Neural progenitor cell (in vitro differentiated cells): ENCODE measurements around the gene SPP1. TPM values are rescaled to one million over a fixed set of nuclear protein-coding genes. Genes with fewer than 3 reads are reported as not detected.

Experiments used
- DNase-seq: peaks from one replicate; pipeline ENCODE4 v3.0.0-alpha.2; 2016; ENCODE audit warnings: low spot score
- H2AFZ ChIP-seq: fragments of 200-600 bp; sonication (generic); replicated peaks from 2 replicates; pipeline ENCODE4 v1.6.1; 2016; ENCODE audit warnings: antibody characterized with exemption
- H3F3A ChIP-seq: fragments of 200-600 bp; sonication (generic); 2 replicates; pipeline ENCODE4 v1.6.1; 2016; ENCODE audit warnings: antibody characterized with exemption, low read depth
- H3K27ac ChIP-seq: fragments of 200-600 bp; sonication (generic); 2 replicates; pipeline ENCODE4 v1.5.1; 2016; ENCODE audit warnings: mild to moderate bottlenecking
- H3K27me3 ChIP-seq: fragments of 200-600 bp; sonication (generic); 2 replicates; pipeline ENCODE4 v1.6.1; 2016; ENCODE audit warnings: mild to moderate bottlenecking, moderate library complexity
- H3K36me3 ChIP-seq: fragments of 200-600 bp; sonication (generic); 2 replicates; pipeline ENCODE4 v1.5.1; 2016
- H3K4me1 ChIP-seq: fragments of 200-600 bp; sonication (generic); 2 replicates; pipeline ENCODE4 v1.6.1; 2016; ENCODE audit warnings: mixed run types
- H3K4me2 ChIP-seq: fragments of 200-600 bp; sonication (generic); 2 replicates; pipeline ENCODE4 v1.6.1; 2016
- H3K4me3 ChIP-seq: fragments of 200-600 bp; sonication (generic); 2 replicates; pipeline ENCODE4 v1.5.1; 2016
- H3K79me2 ChIP-seq: fragments of 200-600 bp; sonication (generic); 2 replicates; pipeline ENCODE4 v1.6.1; 2016; ENCODE audit warnings: low read depth
- H3K9ac ChIP-seq: fragments of 200-600 bp; sonication (generic); 2 replicates; pipeline ENCODE4 v1.6.1; 2016
- H3K9me3 ChIP-seq: fragments of 200-600 bp; sonication (generic); 2 replicates; pipeline ENCODE4 v1.5.1; 2016; ENCODE audit warnings: low read depth
- H4K20me1 ChIP-seq: fragments of 200-600 bp; sonication (generic); 2 replicates; pipeline ENCODE4 v1.6.1; 2016; ENCODE audit warnings: low read depth
- H3K27ac Mint-ChIP-seq: 3 replicates; pipeline ENCODE4 v1.8.0; 2021; ENCODE audit warnings: mixed read lengths
- H3K27me3 Mint-ChIP-seq: 2 replicates; pipeline ENCODE4 v1.8.0; 2022; ENCODE audit warnings: low read depth, mild to moderate bottlenecking, inconsistent platforms, moderate library complexity, mixed read lengths; ENCODE audit not compliant: insufficient read depth
- H3K36me3 Mint-ChIP-seq: 3 replicates; pipeline ENCODE4 v1.8.0; 2021; ENCODE audit warnings: mixed read lengths
- H3K4me1 Mint-ChIP-seq: 3 replicates; pipeline ENCODE4 v1.8.0; 2021; ENCODE audit warnings: mixed read lengths
- H3K4me3 Mint-ChIP-seq: 3 replicates; pipeline ENCODE4 v1.8.0; 2021; ENCODE audit warnings: mild to moderate bottlenecking, moderate library complexity, mixed read lengths
- H3K9me3 Mint-ChIP-seq: 3 replicates; pipeline ENCODE4 v1.8.0; 2020; ENCODE audit warnings: mixed read lengths
- EZH2 ChIP-seq: fragments of 200-600 bp; sonication (generic); IDR thresholded peaks from 2 replicates; pipeline ENCODE4 v1.6.1; 2017; ENCODE audit warnings: antibody characterized with exemption, mild to moderate bottlenecking, moderate library complexity
- EZH2phosphoT487 ChIP-seq: fragments of 200-600 bp; sonication (generic); IDR thresholded peaks from 2 replicates; pipeline ENCODE4 v1.6.1; 2017; ENCODE audit warnings: antibody characterized with exemption
- total RNA-seq: library from RNA; depleted of rRNA; stranded (reverse); fragments of >200 nt; gene quantifications from 2 replicates; pipeline ENCODE4 v1.2.3, GENCODE V29; 2015; ENCODE audit warnings: low replicate concordance
- TF ChIP-seq, protein P1 (sequence below): fragments of 200-600 bp; sonication (generic); IDR thresholded peaks from 2 replicates; pipeline ENCODE4 v1.5.1; 2017; ENCODE audit warnings: antibody characterized with exemption, mild to moderate bottlenecking

Gene SPP1
- total RNA-seq, 1 donor from 2014 or later, result 0.54 TPM

- Histone ChIP-seq H3F3A (peaks cover 10% of the 10 kb centered on the region), H3K4me3 (peak overlapping the region; percentile 65), H3K9ac (no peak overlapping the region), H3K27me3 (peaks cover 22% of the 10 kb centered on the region), H3K9me3 (no peaks in the 10 kb centered on the region), H3K4me2 (peak overlapping the region; percentile 81), H2AFZ (peak overlapping the region; percentile 91), H3K79me2 (peaks cover 42% of the 10 kb centered on the region), H3K4me1 (peaks cover 24% of the 10 kb centered on the region), H3K27ac (no peak overlapping the region), H3K36me3 (no peaks in the 10 kb centered on the region), H4K20me1 (peaks cover 37% of the 10 kb centered on the region)
- peaks cover 2% of the 10 kb centered on the region for H3K9me3 Mint-ChIP-seq
- peak overlapping the region; percentile 94 for H3K4me3 Mint-ChIP-seq
- DNase-seq, result no peak
- peak overlapping the region; percentile 75 for H3K27ac Mint-ChIP-seq
- peaks cover 5% of the 10 kb centered on the region for H3K36me3 Mint-ChIP-seq
- H3K27me3 Mint-ChIP-seq, result peaks cover 10% of the 10 kb centered on the region
- TF ChIP-seq EZH2phosphoT487 (no peak), EZH2 (no peak)
- TF ChIP-seq, protein P1, sequence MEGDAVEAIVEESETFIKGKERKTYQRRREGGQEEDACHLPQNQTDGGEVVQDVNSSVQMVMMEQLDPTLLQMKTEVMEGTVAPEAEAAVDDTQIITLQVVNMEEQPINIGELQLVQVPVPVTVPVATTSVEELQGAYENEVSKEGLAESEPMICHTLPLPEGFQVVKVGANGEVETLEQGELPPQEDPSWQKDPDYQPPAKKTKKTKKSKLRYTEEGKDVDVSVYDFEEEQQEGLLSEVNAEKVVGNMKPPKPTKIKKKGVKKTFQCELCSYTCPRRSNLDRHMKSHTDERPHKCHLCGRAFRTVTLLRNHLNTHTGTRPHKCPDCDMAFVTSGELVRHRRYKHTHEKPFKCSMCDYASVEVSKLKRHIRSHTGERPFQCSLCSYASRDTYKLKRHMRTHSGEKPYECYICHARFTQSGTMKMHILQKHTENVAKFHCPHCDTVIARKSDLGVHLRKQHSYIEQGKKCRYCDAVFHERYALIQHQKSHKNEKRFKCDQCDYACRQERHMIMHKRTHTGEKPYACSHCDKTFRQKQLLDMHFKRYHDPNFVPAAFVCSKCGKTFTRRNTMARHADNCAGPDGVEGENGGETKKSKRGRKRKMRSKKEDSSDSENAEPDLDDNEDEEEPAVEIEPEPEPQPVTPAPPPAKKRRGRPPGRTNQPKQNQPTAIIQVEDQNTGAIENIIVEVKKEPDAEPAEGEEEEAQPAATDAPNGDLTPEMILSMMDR, result no peak
- H3K4me1 Mint-ChIP-seq, result peaks cover 32% of the 10 kb centered on the region
Measured at GRCh38 chr4:88006956-88007303, 31.4 kb downstream of the SPP1 start.

DNA sequence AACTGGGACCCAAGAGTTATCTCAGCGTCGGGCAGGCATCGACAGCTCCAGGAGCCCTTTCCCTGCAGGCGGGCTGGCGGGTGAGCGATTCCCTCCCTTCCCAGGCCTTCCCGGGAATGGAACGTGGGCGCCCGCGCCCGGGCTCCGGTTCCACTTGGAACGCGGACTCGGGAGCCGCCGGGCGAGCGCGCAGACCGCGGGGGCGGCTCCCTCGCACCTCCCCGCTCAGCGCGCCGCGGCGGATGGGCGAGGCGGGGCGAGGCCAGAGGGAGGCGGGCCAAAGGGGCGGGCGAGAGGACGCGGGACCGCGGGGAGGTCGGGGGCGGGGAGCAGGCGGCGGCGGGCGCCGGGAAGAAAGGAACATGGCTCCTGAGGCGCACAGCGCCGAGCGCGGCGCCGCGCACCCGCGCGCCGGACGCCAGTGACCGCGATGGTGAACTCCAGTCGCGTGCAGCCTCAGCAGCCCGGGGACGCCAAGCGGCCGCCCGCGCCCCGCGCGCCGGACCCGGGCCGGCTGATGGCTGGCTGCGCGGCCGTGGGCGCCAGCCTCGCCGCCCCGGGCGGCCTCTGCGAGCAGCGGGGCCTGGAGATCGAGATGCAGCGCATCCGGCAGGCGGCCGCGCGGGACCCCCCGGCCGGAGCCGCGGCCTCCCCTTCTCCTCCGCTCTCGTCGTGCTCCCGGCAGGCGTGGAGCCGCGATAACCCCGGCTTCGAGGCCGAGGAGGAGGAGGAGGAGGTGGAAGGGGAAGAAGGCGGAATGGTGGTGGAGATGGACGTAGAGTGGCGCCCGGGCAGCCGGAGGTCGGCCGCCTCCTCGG, 32.0 kb downstream of the SPP1 start, which contains the start of gene PKD2:
Gene PKD2 (plus strand): TSS at position 332 of the 818 bp plus-strand sequence. CDS start 99 bp downstream, at position 431.
- Histone ChIP-seq H3K79me2 (peaks cover 48% of the 10 kb centered on the region), H2AFZ (peak within 1 kb of the TSS; percentile 91), H3K4me3 (peak within 1 kb of the TSS; percentile 65), H3K36me3 (no peaks in the 10 kb centered on the region), H3K27ac (no peak within 1 kb of the TSS), H4K20me1 (peaks cover 43% of the 10 kb centered on the region), H3K27me3 (peaks cover 22% of the 10 kb centered on the region), H3K9ac (peak within 1 kb of the TSS; percentile 60), H3K4me1 (peaks cover 28% of the 10 kb centered on the region), H3K4me2 (peak within 1 kb of the TSS; percentile 92), H3K9me3 (no peaks in the 10 kb centered on the region), H3F3A (peaks cover 10% of the 10 kb centered on the region)
- Mint-ChIP-seq H3K27me3 (peaks cover 10% of the 10 kb centered on the region), H3K4me1 (peaks cover 38% of the 10 kb centered on the region), H3K27ac (peak within 1 kb of the TSS; percentile 92), H3K9me3 (peaks cover 2% of the 10 kb centered on the region), H3K36me3 (peaks cover 5% of the 10 kb centered on the region), H3K4me3 (peak within 1 kb of the TSS; percentile 98)
- TF ChIP-seq EZH2phosphoT487 (no peak), EZH2 (no peak)
- TF ChIP-seq, protein P1, result no peak
- DNase-seq, result peak; percentile 90

- no peaks in the 10 kb centered on the region for H3K9me3 ChIP-seq
- peak overlapping the region; percentile 92 for H3K27ac Mint-ChIP-seq
- peaks cover 10% of the 10 kb centered on the region for H3K27me3 Mint-ChIP-seq
- peaks cover 10% of the 10 kb centered on the region for H3F3A ChIP-seq
- peaks cover 22% of the 10 kb centered on the region for H3K27me3 ChIP-seq
- H3K4me1 Mint-ChIP-seq, result peaks cover 45% of the 10 kb centered on the region
- DNase-seq, result peak; percentile 75
- H2AFZ ChIP-seq, result peak overlapping the region; percentile 78
- H3K4me1 ChIP-seq, result peaks cover 34% of the 10 kb centered on the region
- peak overlapping the region; percentile 92 for H3K4me2 ChIP-seq
- H3K9ac ChIP-seq, result peak overlapping the region; percentile 60
- H3K9me3 Mint-ChIP-seq, result peaks cover 2% of the 10 kb centered on the region
- peaks cover 50% of the 10 kb centered on the region for H4K20me1 ChIP-seq
- H3K4me3 ChIP-seq, result peak overlapping the region; percentile 65
- no peak overlapping the region for H3K27ac ChIP-seq
- no peak for TF ChIP-seq EZH2phosphoT487
- no peak for TF ChIP-seq EZH2
- H3K36me3 Mint-ChIP-seq, result peaks cover 10% of the 10 kb centered on the region
- peak overlapping the region; percentile 98 for H3K4me3 Mint-ChIP-seq
- H3K36me3 ChIP-seq, result no peaks in the 10 kb centered on the region
- H3K79me2 ChIP-seq, result peaks cover 55% of the 10 kb centered on the region
Measured at GRCh38 chr4:88008122-88008742, 32.7 kb downstream of the SPP1 start.
